Progenitor cell of endocrine pancreas (in vitro differentiated cells): ENCODE data around the gene DOHH. TPM values are rescaled to one million over a fixed set of nuclear protein-coding genes. Genes with fewer than 3 reads are reported as not detected.
"Not testable (repeated sequence)": the region's sequence is repeated elsewhere in the genome, so short reads cannot be mapped to it uniquely, and the experiment has no call there.

Experiments used
- DNase-seq: peaks from one replicate; pipeline ENCODE4 v3.0.0; 2021; ENCODE audit warnings: low spot score; ENCODE audit not compliant: unreplicated experiment
- H3K27ac Mint-ChIP-seq: 2 replicates; pipeline ENCODE4 v1.8.0; 2021; ENCODE audit warnings: mild to moderate bottlenecking, moderate library complexity, mixed read lengths
- H3K27me3 Mint-ChIP-seq: 2 replicates; pipeline ENCODE4 v1.8.0; 2021; ENCODE audit warnings: mixed read lengths
- H3K36me3 Mint-ChIP-seq: 2 replicates; pipeline ENCODE4 v1.8.0; 2022; ENCODE audit warnings: mixed read lengths; ENCODE audit not compliant: insufficient read depth
- H3K4me1 Mint-ChIP-seq: 2 replicates; pipeline ENCODE4 v1.8.0; 2021; ENCODE audit warnings: low read depth, mixed read lengths
- H3K4me3 Mint-ChIP-seq: 2 replicates; pipeline ENCODE4 v1.8.0; 2021; ENCODE audit warnings: low read depth, mild to moderate bottlenecking, moderate library complexity, mixed read lengths
- H3K9me3 Mint-ChIP-seq: 2 replicates; pipeline ENCODE4 v1.8.0; 2021; ENCODE audit warnings: low read depth, mixed read lengths
- total RNA-seq: library from RNA; stranded (reverse); gene quantifications from 2 replicates; pipeline ENCODE4 v1.2.1, GENCODE V29; 2021
- TF ChIP-seq, protein P1 (sequence below): fragments of 200-600 bp; sonication (generic); IDR thresholded peaks from one replicate; pipeline ENCODE4 v1.5.0; 2021; ENCODE audit warnings: antibody characterized with exemption, mild to moderate bottlenecking; ENCODE audit not compliant: unreplicated experiment

The DOHH gene
- total RNA-seq, 1 donor from 2014 or later, result 9.9 TPM

DNA sequence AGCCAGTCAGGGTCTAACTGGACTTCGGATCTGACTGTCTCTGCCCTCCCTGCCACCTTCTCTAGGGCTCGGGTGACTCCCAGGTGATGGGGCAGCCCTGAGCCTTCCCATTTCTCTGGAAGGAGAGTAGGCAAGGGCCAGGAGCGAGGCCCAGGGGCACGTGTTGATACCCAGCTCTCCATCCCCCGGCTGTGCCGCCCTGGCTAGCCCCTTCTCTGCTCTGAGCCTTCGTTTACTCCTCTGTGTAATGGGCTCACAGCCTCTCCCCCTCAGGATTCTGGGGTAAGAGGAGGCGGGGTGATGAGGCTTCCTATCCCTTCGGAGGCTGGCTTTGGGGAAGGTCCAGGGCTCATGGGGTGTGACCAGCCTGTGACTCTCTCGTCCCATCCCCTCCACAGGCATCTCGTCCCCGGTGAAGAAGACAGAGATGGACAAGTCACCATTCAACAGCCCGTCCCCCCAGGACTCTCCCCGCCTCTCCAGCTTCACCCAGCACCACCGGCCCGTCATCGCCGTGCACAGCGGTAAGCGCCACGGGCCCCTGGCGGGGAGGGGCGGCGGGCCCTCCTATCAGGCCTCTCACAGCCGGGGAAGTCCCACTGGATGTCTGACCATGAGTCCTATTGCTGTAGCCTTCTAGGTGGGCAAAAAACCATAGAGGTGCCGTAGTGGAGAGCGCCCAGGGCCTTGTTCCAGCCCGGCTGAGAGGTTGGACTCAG lies 51.7 kb downstream of the DOHH start:
- Mint-ChIP-seq H3K4me3 (no peak overlapping the region), H3K27me3 (peaks cover 26% of the 10 kb centered on the region), H3K36me3 (peaks cover 3% of the 10 kb centered on the region), H3K27ac (no peak overlapping the region), H3K9me3 (no peaks in the 10 kb centered on the region), H3K4me1 (peaks cover 7% of the 10 kb centered on the region)
- DNase-seq, result no peak
- TF ChIP-seq, protein P1, sequence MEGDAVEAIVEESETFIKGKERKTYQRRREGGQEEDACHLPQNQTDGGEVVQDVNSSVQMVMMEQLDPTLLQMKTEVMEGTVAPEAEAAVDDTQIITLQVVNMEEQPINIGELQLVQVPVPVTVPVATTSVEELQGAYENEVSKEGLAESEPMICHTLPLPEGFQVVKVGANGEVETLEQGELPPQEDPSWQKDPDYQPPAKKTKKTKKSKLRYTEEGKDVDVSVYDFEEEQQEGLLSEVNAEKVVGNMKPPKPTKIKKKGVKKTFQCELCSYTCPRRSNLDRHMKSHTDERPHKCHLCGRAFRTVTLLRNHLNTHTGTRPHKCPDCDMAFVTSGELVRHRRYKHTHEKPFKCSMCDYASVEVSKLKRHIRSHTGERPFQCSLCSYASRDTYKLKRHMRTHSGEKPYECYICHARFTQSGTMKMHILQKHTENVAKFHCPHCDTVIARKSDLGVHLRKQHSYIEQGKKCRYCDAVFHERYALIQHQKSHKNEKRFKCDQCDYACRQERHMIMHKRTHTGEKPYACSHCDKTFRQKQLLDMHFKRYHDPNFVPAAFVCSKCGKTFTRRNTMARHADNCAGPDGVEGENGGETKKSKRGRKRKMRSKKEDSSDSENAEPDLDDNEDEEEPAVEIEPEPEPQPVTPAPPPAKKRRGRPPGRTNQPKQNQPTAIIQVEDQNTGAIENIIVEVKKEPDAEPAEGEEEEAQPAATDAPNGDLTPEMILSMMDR, result no peak

DNA sequence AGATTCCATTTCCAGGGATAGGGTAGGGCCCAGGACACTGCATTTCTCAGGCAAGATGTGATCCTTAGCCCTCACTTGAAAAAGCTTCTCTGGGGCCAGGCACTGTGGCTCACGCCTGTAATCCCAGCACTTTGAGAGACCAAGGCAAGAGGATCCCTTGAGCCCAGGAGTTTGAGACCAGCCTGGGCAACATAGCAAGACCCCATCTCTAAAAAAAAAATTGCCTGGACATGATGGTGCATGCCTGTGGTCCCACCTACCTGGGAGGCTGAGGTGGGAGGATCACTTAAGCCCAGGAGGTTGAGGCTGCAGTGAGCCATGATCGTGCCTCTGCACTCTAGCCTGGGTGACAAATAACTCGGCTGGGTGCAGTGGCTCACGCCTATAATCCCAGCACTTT lies 53.8 kb downstream of the DOHH start:
- not testable (repeated sequence) for H3K4me3 Mint-ChIP-seq, H3K4me1 Mint-ChIP-seq, H3K36me3 Mint-ChIP-seq, H3K9me3 Mint-ChIP-seq, H3K27ac Mint-ChIP-seq, DNase-seq
- H3K27me3 Mint-ChIP-seq, result peaks cover 29% of the 10 kb centered on the region

DNA sequence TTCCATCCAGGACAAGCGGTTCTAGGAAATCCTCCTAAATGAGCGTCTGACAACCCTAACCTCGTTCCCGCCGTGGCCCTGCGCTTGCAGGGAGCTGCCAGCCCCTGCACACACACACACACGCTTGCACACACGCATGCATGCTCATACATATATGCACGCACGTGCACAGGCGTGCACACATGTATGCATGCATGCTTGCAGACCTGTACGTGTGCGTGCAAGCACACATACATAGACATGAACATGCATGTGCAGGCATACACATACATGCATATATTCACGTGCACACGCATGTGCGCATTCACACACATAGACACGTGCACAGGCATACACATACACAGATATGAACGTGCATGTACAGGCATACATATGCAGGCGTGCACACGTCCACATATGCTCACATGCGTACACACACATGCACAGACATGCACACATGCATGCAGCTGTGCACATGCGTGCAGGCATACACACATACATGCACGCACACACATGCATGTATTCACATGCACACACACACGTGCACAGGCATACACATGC lies 55.7 kb downstream of the DOHH start:
- peaks cover 33% of the 10 kb centered on the region for H3K27me3 Mint-ChIP-seq
- no peak overlapping the region for H3K27ac Mint-ChIP-seq
- H3K4me3 Mint-ChIP-seq, result no peak overlapping the region
- no peaks in the 10 kb centered on the region for H3K36me3 Mint-ChIP-seq
- DNase-seq, result no peak
- H3K4me1 Mint-ChIP-seq, result peaks cover 9% of the 10 kb centered on the region
- TF ChIP-seq, protein P1, result no peak
- no peaks in the 10 kb centered on the region for H3K9me3 Mint-ChIP-seq

DNA sequence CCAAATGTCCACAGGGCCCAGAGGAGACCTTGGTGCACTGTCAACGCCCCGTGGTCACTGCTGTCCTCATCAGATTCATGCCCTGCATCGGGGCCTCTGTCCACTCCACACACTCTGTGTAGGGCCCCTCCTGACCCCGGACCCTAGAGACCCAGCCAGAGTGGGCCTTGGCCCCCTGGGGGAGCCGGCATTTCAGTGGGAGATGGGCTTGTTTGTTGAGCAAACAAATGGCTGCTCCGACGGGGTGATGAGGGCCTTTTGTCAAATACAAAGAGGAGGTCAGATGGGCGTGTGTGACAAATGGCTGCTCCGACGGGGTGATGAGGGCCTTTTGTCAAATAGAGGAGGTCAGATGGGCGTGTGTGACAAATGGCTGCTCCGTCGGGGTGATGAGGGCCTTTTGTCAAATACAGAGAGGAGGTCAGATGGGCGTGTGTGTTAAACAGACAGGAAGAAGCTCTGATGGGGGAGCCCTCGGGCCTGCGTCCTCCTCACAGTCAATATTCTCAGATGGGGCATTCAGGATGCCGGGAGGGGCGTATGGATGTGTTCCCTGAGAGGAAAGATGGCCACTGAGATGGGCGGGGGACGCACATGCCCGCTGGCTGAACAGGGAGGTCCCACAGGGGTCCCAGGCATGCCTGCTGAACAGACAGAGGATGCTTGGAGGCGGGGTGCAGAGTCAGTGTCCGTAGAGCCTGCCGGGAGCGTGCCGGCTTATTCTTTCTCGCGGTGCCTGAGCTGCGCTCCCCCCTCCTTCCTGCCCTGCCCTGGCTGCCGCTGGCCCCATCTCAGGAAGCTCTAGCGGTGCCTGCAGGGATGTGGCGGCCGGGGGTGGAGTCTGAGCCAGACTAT lies 56.4 kb downstream of the DOHH start:
- DNase-seq, result no peak
- Mint-ChIP-seq H3K4me1 (peaks cover 9% of the 10 kb centered on the region), H3K9me3 (no peaks in the 10 kb centered on the region), H3K27ac (peak overlapping the region; percentile 49), H3K27me3 (peaks cover 33% of the 10 kb centered on the region), H3K4me3 (no peak overlapping the region), H3K36me3 (no peaks in the 10 kb centered on the region)
- TF ChIP-seq, protein P1, result no peak

DNA sequence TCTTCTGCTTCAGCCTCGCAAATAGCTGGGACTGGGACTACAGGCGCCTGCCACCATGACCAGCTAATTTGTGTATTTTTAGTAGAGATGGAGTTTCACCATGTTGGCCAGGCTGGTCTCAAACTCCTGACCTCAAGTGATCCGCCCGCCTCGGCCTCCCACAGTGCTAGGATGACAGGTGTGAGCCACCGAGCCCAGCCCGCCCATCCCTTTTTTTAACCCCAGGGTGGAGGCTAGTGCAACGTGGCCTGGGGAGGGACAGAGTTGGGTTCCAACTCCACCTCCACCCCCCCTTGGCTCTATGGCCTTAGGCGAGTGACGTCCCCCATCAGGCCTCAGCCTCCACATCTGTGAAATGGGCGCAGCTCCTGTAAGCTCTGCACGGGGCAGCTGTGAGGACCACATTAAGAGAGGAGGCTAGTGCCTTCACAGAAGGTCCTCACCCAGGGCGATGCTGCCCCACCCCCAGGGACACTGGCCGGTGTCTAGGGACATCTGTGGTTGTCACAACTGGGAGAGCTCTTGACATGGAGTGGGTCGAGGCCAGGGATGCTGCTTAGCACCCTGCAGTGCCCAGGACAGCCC lies 57.9 kb downstream of the DOHH start:
- Mint-ChIP-seq H3K27ac (no peak overlapping the region), H3K36me3 (peaks cover 2% of the 10 kb centered on the region), H3K27me3 (peaks cover 29% of the 10 kb centered on the region), H3K4me3 (no peak overlapping the region), H3K4me1 (peaks cover 9% of the 10 kb centered on the region), H3K9me3 (no peaks in the 10 kb centered on the region)
- no peak for DNase-seq
- TF ChIP-seq, protein P1, result no peak
